Adipocyte (in vitro differentiated cells): ENCODE results near the gene AP1G2.
"Not testable (repeated sequence)": the region's sequence is repeated elsewhere in the genome, so short reads cannot be mapped to it uniquely, and the experiment has no call there.

Experiments used
- DNase-seq: peaks from one replicate; pipeline ENCODE4 v3.0.0-alpha.2; 2015; ENCODE audit warnings: low read depth
- H3K27me3 ChIP-seq: replicated peaks from 2 replicates; pipeline ENCODE4 v1.7.0; 2013; ENCODE audit warnings: mild to moderate bottlenecking, low read length, moderate library complexity; ENCODE audit not compliant: control insufficient read depth, insufficient read depth
- H3K36me3 ChIP-seq: 2 replicates; pipeline ENCODE4 v1.7.0; 2013; ENCODE audit warnings: low read length, mild to moderate bottlenecking, moderate library complexity; ENCODE audit not compliant: control insufficient read depth, insufficient read depth, severe bottlenecking
- H3K4me1 ChIP-seq: 2 replicates; pipeline ENCODE4 v1.7.0; 2013; ENCODE audit warnings: mild to moderate bottlenecking, low read length, moderate library complexity; ENCODE audit not compliant: control insufficient read depth, insufficient read depth
- H3K4me3 ChIP-seq: 2 replicates; pipeline ENCODE4 v1.7.0; 2013; ENCODE audit warnings: mild to moderate bottlenecking, low read length, moderate library complexity
- H3K9ac ChIP-seq: 2 replicates; pipeline ENCODE4 v1.7.0; 2013; ENCODE audit warnings: mild to moderate bottlenecking, low read length, moderate library complexity
- H3K9me3 ChIP-seq: 2 replicates; pipeline ENCODE4 v1.7.0; 2013; ENCODE audit warnings: mild to moderate bottlenecking, low read length, moderate library complexity; ENCODE audit not compliant: control insufficient read depth

Gene AP1G2

DNA sequence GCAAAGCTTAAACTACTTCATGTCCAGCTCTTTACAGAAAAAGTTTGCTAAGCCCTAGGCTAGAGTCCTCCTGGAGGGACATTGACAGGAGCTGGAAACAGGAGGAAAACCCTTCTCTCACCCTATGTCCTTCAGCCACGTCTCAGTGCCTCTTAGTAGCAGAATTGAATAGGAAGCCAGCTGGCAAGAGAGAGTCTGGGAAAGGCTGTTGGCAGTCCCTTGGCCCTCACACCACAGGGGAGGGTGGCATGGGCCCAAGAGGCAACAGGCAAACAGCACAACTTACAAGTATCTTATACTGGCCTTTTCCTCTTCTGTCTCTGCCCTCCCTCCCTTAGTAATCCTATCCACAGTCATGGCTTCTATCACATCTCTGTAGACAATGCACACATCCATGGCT lies 40.9 kb upstream of the AP1G2 start:
- Histone ChIP-seq H3K4me3 (no peak overlapping the region), H3K27me3 (peaks cover 40% of the 10 kb centered on the region), H3K9me3 (no peaks in the 10 kb centered on the region), H3K4me1 (no peaks in the 10 kb centered on the region), H3K9ac (no peak overlapping the region), H3K36me3 (no peaks in the 10 kb centered on the region)
- DNase-seq, result no peak

- H3K9ac ChIP-seq, result no peak overlapping the region
- no peaks in the 10 kb centered on the region for H3K9me3 ChIP-seq
- H3K36me3 ChIP-seq, result no peaks in the 10 kb centered on the region
- H3K4me1 ChIP-seq, result no peaks in the 10 kb centered on the region
- no peak overlapping the region for H3K4me3 ChIP-seq
- peaks cover 25% of the 10 kb centered on the region for H3K27me3 ChIP-seq
- no peak for DNase-seq
Observed at GRCh38 chr14:23605931-23606585, 38.5 kb upstream of the AP1G2 start.

DNA sequence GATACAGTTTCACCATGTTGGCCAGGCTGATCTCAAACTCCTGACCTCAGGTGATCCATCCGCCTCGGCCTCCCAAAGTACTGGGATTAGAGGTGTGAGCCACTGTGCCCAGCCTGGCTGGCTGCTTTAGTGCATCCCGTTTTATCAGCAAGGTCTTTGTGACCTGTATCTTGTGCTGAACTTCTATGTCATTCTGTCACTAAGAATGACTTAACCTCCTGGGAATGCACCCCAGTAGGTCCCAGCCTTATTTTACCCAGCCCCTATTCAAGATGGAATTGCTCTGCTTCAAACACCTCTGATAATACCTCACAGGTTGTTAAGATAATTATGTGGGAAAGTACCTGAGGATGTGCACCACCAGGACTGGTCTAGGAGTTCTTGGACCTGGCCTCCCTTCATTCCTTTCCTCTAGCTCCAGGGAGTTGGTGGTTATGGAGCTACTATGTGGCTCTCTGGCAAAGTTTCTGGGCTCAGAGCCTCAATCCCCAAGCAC lies 37.1 kb upstream of the AP1G2 start:
- Histone ChIP-seq H3K4me1 (no peaks in the 10 kb centered on the region), H3K9me3 (no peaks in the 10 kb centered on the region), H3K36me3 (no peaks in the 10 kb centered on the region), H3K9ac (no peak overlapping the region), H3K4me3 (no peak overlapping the region), H3K27me3 (peaks cover 16% of the 10 kb centered on the region)
- no peak for DNase-seq

DNA sequence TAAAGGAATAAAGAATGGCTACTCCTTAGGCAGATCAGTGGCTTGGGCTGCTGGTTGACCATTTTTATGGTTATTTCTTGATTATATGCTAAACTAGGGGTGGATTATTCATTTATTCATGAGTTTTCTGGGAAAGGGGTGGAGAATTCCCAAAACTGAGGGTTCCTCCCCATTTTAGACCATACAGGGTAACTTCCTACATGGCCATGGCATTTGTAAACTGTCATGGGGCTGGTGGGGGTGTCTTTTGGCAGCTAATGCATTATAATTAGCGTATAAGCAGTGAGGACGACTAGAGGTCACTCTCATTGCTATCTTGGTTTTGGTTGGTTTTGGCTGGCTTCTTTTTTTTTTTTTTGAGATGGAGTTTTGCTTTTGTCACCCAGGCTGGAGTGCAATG lies 36.6 kb upstream of the AP1G2 start:
- Histone ChIP-seq H3K9me3 (peaks cover 4% of the 10 kb centered on the region), H3K27me3 (peaks cover 15% of the 10 kb centered on the region), H3K4me3 (no peak overlapping the region), H3K9ac (no peak overlapping the region), H3K36me3 (no peaks in the 10 kb centered on the region), H3K4me1 (no peaks in the 10 kb centered on the region)
- no peak for DNase-seq

GRCh38 chr14:23603103-23603502 lies 35.5 kb upstream of the AP1G2 start:
- Histone ChIP-seq H3K9ac (no peak overlapping the region), H3K36me3 (no peaks in the 10 kb centered on the region), H3K4me3 (no peak overlapping the region), H3K9me3 (peaks cover 6% of the 10 kb centered on the region), H3K4me1 (no peaks in the 10 kb centered on the region), H3K27me3 (peaks cover 15% of the 10 kb centered on the region)
- DNase-seq, result no peak

DNA sequence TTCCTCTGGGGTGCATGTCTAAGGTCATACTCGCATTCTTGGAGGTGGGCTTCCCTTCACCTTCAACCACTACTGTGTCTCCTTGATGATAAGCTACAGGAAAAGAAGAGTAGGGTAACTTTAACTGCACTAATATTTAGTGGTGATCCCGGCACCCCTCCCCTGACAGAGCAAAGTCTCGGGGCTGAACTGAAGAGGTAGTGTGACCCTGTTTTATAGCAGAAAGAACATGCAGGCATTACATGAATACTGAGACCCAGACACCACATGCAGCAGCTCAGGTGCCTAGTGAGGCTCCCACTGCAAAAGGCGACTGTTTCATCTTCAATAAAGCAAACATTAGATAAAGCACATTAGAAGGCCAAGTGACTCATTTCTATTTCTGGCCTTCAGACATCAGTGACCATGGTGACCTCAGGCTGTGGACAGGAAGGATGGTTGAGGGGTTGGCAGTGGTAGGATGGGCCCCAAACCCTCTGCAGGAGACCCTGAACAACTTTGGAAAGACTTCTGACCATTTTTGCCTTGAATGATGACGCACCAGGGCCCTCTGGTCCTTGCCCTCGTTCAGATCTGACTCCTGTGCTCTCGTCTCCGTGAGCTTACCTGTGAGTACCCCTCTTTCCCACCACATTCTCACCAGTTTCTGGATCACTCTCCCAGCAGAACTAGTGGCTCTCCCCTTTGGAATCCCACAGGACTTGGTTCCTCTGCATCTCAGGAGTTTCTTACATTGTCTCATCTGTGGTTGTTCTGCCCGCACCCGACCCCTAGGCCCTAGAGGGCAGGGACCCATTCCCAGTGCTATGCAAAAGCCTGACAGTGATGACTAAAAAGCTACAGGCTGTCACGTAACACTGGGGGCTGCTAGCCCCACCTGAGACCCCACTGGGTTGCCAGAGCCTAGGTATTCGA lies 34.8 kb upstream of the AP1G2 start:
- Histone ChIP-seq H3K4me1 (no peaks in the 10 kb centered on the region), H3K36me3 (no peaks in the 10 kb centered on the region), H3K9me3 (peaks cover 6% of the 10 kb centered on the region), H3K9ac (no peak overlapping the region), H3K4me3 (no peak overlapping the region), H3K27me3 (peaks cover 15% of the 10 kb centered on the region)
- DNase-seq, result no peak

GRCh38 chr14:23601845-23602180 lies 34.2 kb upstream of the AP1G2 start:
- Histone ChIP-seq H3K4me1 (no peaks in the 10 kb centered on the region), H3K4me3 (no peak overlapping the region), H3K36me3 (no peaks in the 10 kb centered on the region), H3K9ac (no peak overlapping the region), H3K27me3 (peaks cover 11% of the 10 kb centered on the region), H3K9me3 (peaks cover 6% of the 10 kb centered on the region)
- no peak for DNase-seq

- DNase-seq, result no peak
- Histone ChIP-seq H3K4me1 (no peaks in the 10 kb centered on the region), H3K9me3 (peaks cover 6% of the 10 kb centered on the region), H3K36me3 (no peaks in the 10 kb centered on the region), H3K9ac (no peak overlapping the region), H3K4me3 (no peak overlapping the region), H3K27me3 (peaks cover 11% of the 10 kb centered on the region)
Observed at GRCh38 chr14:23601424-23601823, 33.8 kb upstream of the AP1G2 start.

GRCh38 chr14:23600806-23601205 lies 33.2 kb upstream of the AP1G2 start:
- Histone ChIP-seq H3K9me3 (peaks cover 6% of the 10 kb centered on the region), H3K4me3 (no peak overlapping the region), H3K4me1 (no peaks in the 10 kb centered on the region), H3K36me3 (no peaks in the 10 kb centered on the region), H3K27me3 (peaks cover 11% of the 10 kb centered on the region), H3K9ac (no peak overlapping the region)
- DNase-seq, result no peak

- H3K4me3 ChIP-seq, result no peak overlapping the region
- no peaks in the 10 kb centered on the region for H3K36me3 ChIP-seq
- DNase-seq, result no peak
- H3K9me3 ChIP-seq, result peaks cover 6% of the 10 kb centered on the region
- no peak overlapping the region for H3K9ac ChIP-seq
- H3K27me3 ChIP-seq, result peaks cover 11% of the 10 kb centered on the region
- no peaks in the 10 kb centered on the region for H3K4me1 ChIP-seq
Observed at GRCh38 chr14:23600322-23600707, 32.7 kb upstream of the AP1G2 start.

DNA sequence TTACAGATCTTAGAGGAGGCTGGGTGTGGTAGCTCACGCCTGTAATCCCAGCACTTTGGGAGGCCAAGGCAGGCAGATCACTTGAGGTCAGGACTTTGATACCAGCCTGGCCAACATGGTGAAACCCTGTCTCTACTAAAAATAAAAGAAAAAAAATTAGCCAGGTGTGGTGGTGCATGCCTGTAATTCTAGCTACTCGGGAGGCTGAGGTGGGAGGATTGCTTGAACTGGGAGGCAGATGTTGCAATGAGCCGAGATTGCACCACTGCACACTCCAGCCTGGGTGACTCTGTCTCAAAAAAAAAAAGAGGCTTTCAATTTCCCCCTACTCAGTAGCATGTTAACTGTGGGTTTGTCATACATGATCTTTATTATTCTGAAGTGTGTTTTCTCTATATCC lies 26.6 kb upstream of the AP1G2 start:
- H3K27me3 ChIP-seq, H3K36me3 ChIP-seq, H3K4me3 ChIP-seq, H3K9ac ChIP-seq, H3K9me3 ChIP-seq, H3K4me1 ChIP-seq, DNase-seq: not testable (repeated sequence)
